Effector memory CD8-positive, alpha-beta T cell (primary cell): ENCODE measurements around the gene DPM3.

Source experiments
- ATAC-seq: fragments of 150-1000 bp; cut with Tn5 transposase; replicated peaks from 2 replicates; pipeline ENCODE4 v1.10.0; 2021; ENCODE audit warnings: mild to moderate bottlenecking, moderate library complexity
- DNase-seq, 3 experiments: peaks; one replicate each; pipeline ENCODE4 v3.0.0; 2021
- H3K27ac Mint-ChIP-seq, 2 donors: one replicate each; pipeline ENCODE4 v1.8.0; 2022; ENCODE audit warnings: mild to moderate bottlenecking in 2 of 2, mixed read lengths in 2 of 2, moderate library complexity in 2 of 2
- H3K27me3 Mint-ChIP-seq, 2 donors: one replicate each; pipeline ENCODE4 v1.8.0; 2022; ENCODE audit warnings: mixed read lengths in 2 of 2
- H3K36me3 Mint-ChIP-seq: one replicate; pipeline ENCODE4 v1.8.0; 2022; ENCODE audit warnings: mild to moderate bottlenecking, moderate library complexity, mixed read lengths; ENCODE audit not compliant: insufficient read depth
- H3K4me1 Mint-ChIP-seq, 2 donors: one replicate each; pipeline ENCODE4 v1.8.0; 2022; ENCODE audit warnings: low read depth in 2 of 2, mixed read lengths in 2 of 2
- H3K4me3 Mint-ChIP-seq, 2 donors: one replicate each; pipeline ENCODE4 v1.8.0; 2022; ENCODE audit warnings: mild to moderate bottlenecking in 2 of 2, mixed read lengths in 2 of 2, moderate library complexity in 2 of 2
- H3K9me3 Mint-ChIP-seq, 2 donors: one replicate each; pipeline ENCODE4 v1.8.0; 2022; ENCODE audit warnings: mixed read lengths in 2 of 2

The DPM3 gene

GRCh38 chr1:155131285-155131684, 9.0 kb downstream of the DPM3 start:
- Mint-ChIP-seq H3K36me3 (peaks cover 18% of the 10 kb centered on the region), H3K4me3 (no peak overlapping the region), H3K9me3 (no peaks in the 10 kb centered on the region), H3K27ac (no peak overlapping the region), H3K4me1 (peaks cover 36 to 38% of the 10 kb centered on the region in 2 donors), H3K27me3 (peaks cover 8 to 51% of the 10 kb centered on the region in 2 donors)
- DNase-seq = no peak
- no peak for ATAC-seq

- Mint-ChIP-seq H3K4me1 (peaks cover 32 to 34% of the 10 kb centered on the region in 2 donors), H3K27me3 (peaks cover 8 to 59% of the 10 kb centered on the region in 2 donors), H3K9me3 (no peaks in the 10 kb centered on the region), H3K27ac (no peak overlapping the region), H3K36me3 (peaks cover 12% of the 10 kb centered on the region), H3K4me3 (no peak overlapping the region)
- ATAC-seq (no peak), DNase-seq (no peak)
These were observed 9.9 kb downstream of the DPM3 start for GRCh38 chr1:155130272-155131006.

- peak in 1 of 3 experiments; percentile 9 for DNase-seq
- Mint-ChIP-seq H3K4me3 (peak overlapping the region; percentile 91 to 92), H3K27me3 (peaks cover 8 to 71% of the 10 kb centered on the region in 2 donors), H3K27ac (peak overlapping the region in 1 of 2 donors; percentile 64), H3K9me3 (no peaks in the 10 kb centered on the region), H3K4me1 (peaks cover 23 to 26% of the 10 kb centered on the region in 2 donors), H3K36me3 (peaks cover 7% of the 10 kb centered on the region)
- ATAC-seq = no peak
These were observed 11.4 kb downstream of the DPM3 start for GRCh38 chr1:155128755-155129473.

GRCh38 chr1:155127967-155128754, 12.2 kb downstream of the DPM3 start:
- DNase-seq (no peak), ATAC-seq (no peak)
- H3K36me3 Mint-ChIP-seq = peaks cover 7% of the 10 kb centered on the region
- no peaks in the 10 kb centered on the region for H3K9me3 Mint-ChIP-seq
- H3K27me3 Mint-ChIP-seq = peaks cover 8 to 71% of the 10 kb centered on the region in 2 donors
- peak overlapping the region in 1 of 2 donors; percentile 64 for H3K27ac Mint-ChIP-seq
- peaks cover 23 to 26% of the 10 kb centered on the region in 2 donors for H3K4me1 Mint-ChIP-seq
- H3K4me3 Mint-ChIP-seq = peak overlapping the region; percentile 91 to 92

GRCh38 chr1:155127105-155127966, 13.0 kb downstream of the DPM3 start, which contains the start of gene EFNA1:
Gene EFNA1 (plus strand): TSS chr1:155127876. CDS start chr1:155127978, 102 bp downstream.
- Mint-ChIP-seq H3K4me1 (peaks cover 23 to 26% of the 10 kb centered on the region in 2 donors), H3K27me3 (peaks cover 8 to 71% of the 10 kb centered on the region in 2 donors), H3K27ac (peak within 1 kb of the TSS; percentile 4 to 64), H3K36me3 (peaks cover 7% of the 10 kb centered on the region), H3K9me3 (no peaks in the 10 kb centered on the region), H3K4me3 (peak within 1 kb of the TSS; percentile 91 to 92)
- DNase-seq (peak in 2 of 3 experiments; percentile 14 to 33), ATAC-seq (peak; percentile 49)

GRCh38 chr1:155126556-155127104, 13.7 kb downstream of the DPM3 start:
- Mint-ChIP-seq H3K36me3 (peaks cover 9% of the 10 kb centered on the region), H3K27ac (peak overlapping the region in 1 of 2 donors; percentile 4), H3K27me3 (peaks cover 8 to 71% of the 10 kb centered on the region in 2 donors), H3K9me3 (no peaks in the 10 kb centered on the region), H3K4me3 (peak overlapping the region; percentile 91 to 92), H3K4me1 (peaks cover 23 to 26% of the 10 kb centered on the region in 2 donors)
- peak; percentile 87 for ATAC-seq
- DNase-seq = peak; percentile 28 to 45 (median 42)

- no peaks in the 10 kb centered on the region for H3K9me3 Mint-ChIP-seq
- ATAC-seq (no peak), DNase-seq (no peak)
- H3K27ac Mint-ChIP-seq = no peak overlapping the region
- peaks cover 8 to 72% of the 10 kb centered on the region in 2 donors for H3K27me3 Mint-ChIP-seq
- H3K4me3 Mint-ChIP-seq = peak overlapping the region; percentile 91 to 92
- peaks cover 23 to 26% of the 10 kb centered on the region in 2 donors for H3K4me1 Mint-ChIP-seq
- H3K36me3 Mint-ChIP-seq = peaks cover 11% of the 10 kb centered on the region
These were observed 14.3 kb downstream of the DPM3 start for GRCh38 chr1:155125946-155126555.

GRCh38 chr1:155125511-155125945, 14.8 kb downstream of the DPM3 start:
- Mint-ChIP-seq H3K27ac (no peak overlapping the region), H3K4me3 (peak overlapping the region in 1 of 2 donors; percentile 67), H3K27me3 (peaks cover 4 to 69% of the 10 kb centered on the region in 2 donors), H3K9me3 (no peaks in the 10 kb centered on the region), H3K36me3 (peaks cover 11% of the 10 kb centered on the region), H3K4me1 (peaks cover 23 to 26% of the 10 kb centered on the region in 2 donors)
- no peak for DNase-seq
- ATAC-seq = no peak

- Mint-ChIP-seq H3K36me3 (peaks cover 11% of the 10 kb centered on the region), H3K4me3 (no peak overlapping the region), H3K27me3 (peaks cover 0 to 62% of the 10 kb centered on the region in 2 donors), H3K4me1 (peaks cover 23 to 26% of the 10 kb centered on the region in 2 donors), H3K9me3 (no peaks in the 10 kb centered on the region), H3K27ac (no peak overlapping the region)
- DNase-seq = no peak
- no peak for ATAC-seq
These were observed 15.5 kb downstream of the DPM3 start for GRCh38 chr1:155124503-155125463.

GRCh38 chr1:155123801-155124200, 16.5 kb downstream of the DPM3 start:
- Mint-ChIP-seq H3K4me1 (peaks cover 19 to 20% of the 10 kb centered on the region in 2 donors), H3K9me3 (no peaks in the 10 kb centered on the region), H3K27me3 (peaks cover 0 to 52% of the 10 kb centered on the region in 2 donors), H3K36me3 (peaks cover 7% of the 10 kb centered on the region), H3K4me3 (no peak overlapping the region), H3K27ac (no peak overlapping the region)
- ATAC-seq = no peak
- no peak for DNase-seq

- no peak overlapping the region for H3K4me3 Mint-ChIP-seq
- no peaks in the 10 kb centered on the region for H3K9me3 Mint-ChIP-seq
- no peak for DNase-seq
- H3K27me3 Mint-ChIP-seq = peaks cover 0 to 50% of the 10 kb centered on the region in 2 donors
- peaks cover 4% of the 10 kb centered on the region for H3K36me3 Mint-ChIP-seq
- H3K4me1 Mint-ChIP-seq = peaks cover 8 to 9% of the 10 kb centered on the region in 2 donors
- ATAC-seq = no peak
- no peak overlapping the region for H3K27ac Mint-ChIP-seq
These were observed 18.0 kb downstream of the DPM3 start for GRCh38 chr1:155122308-155122707.
